NCI-H128 (cell line): Measurements from ENCODE around the gene DOLK.
"Not testable (repeated sequence)": the region's sequence is repeated elsewhere in the genome, so short reads cannot be mapped to it uniquely, and the experiment has no call there.

ENCODE experiments used
- DNase-seq: peaks from one replicate; lab custom pipeline; 2025; ENCODE audit not compliant: unreplicated experiment; lab: John Stamatoyannopoulos, UW

DOLK gene

DNA sequence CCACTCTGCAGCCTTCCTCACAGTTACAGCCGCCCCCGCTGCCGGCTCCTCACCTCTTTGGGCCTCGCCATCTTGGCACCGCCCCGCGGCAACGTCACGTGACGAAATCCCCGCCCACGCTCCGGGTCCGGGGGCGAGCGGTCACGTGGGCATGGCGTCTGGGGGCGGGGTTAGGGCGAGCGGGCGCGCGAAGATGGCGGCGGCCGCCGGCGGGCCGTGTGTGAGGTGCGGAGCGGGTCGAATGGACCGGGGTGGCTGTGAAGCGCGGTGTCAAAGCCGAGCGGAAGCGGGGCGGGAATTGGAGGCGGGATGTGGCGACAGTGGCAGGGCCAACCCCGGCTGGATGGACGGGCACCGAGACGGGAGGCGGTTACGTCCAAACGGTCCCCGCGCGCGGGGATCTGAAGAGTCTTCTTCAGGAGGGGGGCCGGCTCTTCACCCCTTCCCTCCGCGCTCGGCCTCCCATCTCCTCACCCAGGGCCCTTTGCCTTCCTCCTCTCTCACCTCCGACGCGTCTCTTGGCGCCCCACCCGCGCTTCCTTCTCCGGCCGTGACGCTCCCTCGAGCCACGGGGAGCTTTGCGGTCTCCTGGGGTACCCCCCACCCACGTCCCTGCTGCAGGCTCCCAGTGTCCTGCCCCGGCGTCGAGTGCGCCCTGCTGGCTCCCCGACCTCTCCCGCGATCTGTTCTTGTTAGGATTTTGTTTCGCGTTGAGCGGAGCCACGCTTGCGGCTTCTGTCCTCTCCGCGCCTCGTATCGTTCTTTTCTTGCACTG, at the start of gene DOLK, which contains the start of gene NUP188:
Gene DOLK (minus strand): TSS at position 77 of the 775 bp plus-strand sequence. CDS start 300 bp downstream, outside the sequence.
Gene NUP188 (plus strand): TSS at position 173 of the 775 bp plus-strand sequence. CDS start 21 bp downstream, at position 194.
- DNase-seq, result peak; percentile 89

DNA sequence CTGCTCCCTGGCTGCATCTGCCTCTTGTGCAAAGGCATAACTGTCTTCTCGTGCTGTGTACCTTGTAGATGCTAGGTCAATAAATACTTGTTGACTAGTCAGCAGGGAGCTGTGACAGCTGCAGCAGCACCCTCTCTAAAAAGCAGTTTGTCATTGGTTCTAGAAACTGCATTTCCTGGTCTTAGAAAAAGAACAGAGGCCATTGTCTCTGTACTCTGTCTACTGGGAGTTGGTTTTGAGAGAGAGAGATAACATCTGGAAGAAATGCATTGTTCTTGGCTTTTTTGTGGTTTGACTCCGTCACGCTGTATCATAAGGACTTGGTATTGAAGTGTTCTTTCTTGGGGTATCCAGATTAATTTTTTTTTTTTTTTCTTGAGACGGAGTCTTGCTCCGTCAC, 48.4 kb upstream of the DOLK start:
- no peak for DNase-seq

DNA sequence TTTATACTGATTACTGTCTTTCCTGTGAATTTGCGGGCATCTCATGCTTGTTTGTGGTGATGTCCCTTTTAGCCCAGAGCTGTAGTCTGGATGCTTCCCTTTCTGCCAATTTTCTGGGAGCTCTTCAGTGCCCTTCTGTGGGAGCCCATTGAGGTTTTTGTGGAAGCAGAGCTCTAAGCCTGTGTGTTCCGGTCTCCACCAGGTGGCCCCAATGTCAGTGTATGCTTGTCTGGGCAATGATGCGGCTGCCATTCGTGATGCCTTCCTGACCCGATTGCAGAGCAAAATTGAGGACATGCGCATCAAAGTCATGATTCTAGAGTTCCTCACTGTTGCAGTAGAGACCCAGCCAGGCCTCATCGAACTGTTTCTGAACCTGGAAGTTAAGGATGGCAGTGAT, 45.6 kb upstream of the DOLK start:
- DNase-seq, result no peak

DNA sequence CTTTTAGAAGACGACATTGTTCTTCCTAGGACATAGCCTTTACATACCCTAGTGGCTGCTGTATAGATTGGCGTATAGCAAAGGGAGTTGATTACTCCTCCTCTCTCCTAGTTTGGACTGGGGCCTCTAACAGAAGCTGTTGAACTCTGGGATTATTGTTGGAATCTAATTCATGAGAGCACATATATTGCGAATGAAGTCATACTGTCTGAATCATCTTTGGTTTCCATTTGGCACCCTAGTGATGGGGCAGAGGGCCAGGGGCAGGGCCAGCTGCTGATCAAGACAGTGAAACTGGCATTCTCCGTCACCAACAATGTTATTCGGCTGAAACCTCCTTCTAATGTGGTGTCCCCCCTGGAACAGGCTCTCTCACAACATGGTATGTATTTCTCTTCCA, 40.4 kb upstream of the DOLK start:
- no peak for DNase-seq

DNA sequence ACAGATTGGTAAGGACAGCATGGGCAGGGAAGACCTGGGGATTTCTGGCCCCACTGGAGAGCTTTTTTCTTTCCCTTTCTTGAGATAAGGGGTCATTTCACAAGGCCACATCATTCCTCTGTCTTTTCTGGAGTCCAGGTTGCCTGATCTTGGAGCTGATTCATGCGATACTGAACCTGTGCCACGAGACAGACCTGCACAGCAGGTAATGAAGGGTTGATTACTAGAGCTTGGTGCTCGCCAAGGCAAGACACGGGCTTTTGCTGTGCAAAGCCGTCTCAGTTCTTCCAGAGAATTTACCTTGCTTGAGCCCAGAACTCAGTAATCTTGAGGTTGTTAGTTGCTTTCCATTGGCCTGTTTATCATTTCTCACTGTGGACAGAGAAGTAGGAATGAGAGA, 39.3 kb upstream of the DOLK start:
- DNase-seq, result no peak

DNA sequence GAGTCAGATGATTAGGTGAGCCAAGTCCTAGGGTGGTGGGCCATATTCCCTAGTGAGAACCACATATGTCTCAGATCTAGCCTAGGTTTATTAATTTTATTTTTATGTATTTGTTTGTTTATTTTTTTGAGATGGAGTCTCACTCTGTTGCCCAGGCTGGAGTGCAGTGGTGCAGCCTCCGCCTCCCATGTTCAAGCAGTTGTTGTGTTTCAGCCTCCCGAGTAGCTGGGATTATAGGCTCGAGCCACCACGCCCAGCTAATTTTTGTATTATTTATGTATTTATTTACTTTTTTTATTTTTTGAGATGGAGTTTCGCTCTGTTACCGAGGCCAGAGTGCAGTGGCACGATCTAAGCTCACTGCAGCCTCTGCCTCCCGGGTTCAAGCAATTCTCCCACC, 36.1 kb upstream of the DOLK start:
- no peak for DNase-seq

DNA sequence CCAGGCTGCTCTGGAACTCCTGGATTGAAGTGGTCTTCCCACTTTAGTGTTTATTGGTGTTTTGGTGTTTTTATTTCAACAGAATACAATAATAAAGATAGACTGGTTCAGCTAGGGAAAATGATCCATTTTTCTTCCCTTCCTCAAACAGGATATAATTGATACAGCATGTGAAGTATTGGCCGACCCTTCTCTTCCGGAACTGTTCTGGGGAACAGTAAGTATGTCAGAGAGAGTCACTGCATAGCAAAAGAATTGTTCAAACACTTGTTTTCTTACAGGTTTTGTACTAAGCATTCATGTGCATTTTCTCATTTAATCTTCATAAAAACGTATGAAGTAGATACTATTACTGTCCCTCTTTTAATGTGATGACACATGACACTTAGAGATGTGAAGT, 31.7 kb upstream of the DOLK start:
- DNase-seq, result no peak

DNA sequence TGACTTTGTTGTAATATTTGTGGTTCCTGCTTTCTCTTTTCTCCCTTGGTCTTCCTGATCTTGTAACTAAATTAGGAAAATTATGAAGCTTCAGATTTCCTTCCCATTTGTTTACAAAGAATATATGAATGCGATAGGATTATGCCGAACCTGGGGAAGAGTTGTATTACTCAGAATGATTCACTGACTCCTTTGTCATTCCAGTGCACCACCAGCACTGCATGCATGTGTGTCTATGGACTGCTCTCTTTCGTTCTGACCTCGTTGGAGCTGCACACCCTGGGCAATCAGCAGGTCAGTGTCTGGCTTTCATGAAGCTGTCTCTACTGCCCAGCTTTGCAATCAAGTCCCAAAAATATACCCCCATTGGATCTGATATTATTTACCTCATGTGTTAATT, 25.6 kb upstream of the DOLK start:
- no peak for DNase-seq

DNA sequence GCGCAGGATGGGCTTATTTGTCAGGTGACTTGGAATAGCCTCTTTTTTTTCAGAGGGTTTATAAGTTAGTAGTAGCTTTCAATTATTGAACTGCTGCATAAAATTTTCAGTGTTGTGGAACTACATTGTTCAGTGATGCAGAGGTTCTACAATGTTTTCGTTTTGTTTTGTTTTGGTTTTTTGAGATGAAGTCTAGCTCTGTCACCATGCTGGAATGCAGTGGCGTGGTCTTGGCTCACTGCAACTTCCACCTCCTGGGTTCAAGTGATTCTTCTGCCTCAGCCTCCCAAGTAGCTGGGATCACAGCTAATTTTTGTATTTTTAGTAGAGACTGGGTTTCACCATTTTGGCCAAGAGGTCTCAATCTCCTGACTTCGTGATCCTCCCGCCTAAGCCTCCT, 22.1 kb upstream of the DOLK start:
- DNase-seq, result no peak

DNA sequence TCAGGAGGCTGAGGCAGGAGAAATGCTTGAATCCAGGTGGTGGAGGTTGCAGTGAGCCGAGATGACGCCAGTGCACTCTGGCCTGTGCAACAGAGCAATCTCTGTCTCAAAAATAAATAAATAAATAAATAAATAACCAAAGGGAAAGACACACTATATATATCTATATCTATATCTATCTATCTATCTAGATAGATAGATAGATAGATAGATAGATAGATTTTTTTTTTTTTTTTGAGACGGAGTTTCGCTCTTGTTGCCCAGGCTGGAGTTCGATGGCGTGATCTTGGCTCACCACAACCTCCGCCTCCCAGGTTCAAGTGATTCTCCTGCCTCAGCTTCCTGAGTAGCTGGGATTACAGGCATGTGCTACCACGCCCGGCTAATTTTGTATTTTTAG, 14.0 kb upstream of the DOLK start:
- DNase-seq, result not testable (repeated sequence)

DNA sequence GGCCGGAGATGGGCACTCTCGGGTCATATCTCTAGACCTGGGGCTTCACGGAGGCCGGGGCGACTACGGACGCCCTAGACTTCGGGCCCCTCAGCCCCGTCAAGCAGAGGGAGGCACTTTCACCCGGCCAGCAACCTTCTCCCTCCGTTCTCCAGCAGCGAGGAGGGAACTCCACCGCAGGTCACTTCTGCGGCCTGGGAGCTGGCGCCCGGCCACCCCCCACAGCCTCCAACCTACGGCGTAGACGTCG, 201 bp downstream of the DOLK start:
- DNase-seq, result no peak

DNA sequence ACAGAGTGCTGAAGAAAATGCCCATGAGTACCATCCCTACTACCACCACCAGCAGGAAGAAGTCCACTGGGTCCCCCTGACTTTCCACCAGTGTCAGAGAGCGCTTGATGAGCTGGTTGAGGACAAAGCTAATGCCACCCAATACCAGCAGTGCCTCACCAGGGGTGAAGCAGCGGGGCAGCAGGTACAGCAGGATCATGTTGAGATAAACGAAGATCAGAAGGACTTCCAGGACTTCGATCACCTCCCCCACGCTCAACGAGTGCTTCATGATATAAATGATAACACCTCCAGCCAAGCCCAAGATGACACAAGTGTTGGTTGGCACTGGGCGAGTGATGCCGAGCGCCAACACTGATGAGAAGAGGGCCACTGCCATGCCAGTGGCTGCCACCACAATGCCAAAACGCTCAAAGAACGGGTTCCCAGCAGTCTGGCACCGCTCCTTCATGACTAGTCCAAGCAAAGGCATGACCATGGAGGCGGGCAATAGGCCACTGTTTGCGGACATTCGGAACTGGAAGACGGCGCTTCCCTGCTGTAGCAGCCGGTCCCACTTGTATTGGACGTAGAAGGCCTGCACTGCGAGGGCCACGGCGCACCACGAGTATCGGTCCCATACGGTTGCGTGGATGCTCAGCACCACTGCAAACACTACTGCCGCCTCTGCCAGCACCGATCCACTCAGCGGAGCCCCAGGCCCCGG, 679 bp downstream of the DOLK start:
- no peak for DNase-seq

DNA sequence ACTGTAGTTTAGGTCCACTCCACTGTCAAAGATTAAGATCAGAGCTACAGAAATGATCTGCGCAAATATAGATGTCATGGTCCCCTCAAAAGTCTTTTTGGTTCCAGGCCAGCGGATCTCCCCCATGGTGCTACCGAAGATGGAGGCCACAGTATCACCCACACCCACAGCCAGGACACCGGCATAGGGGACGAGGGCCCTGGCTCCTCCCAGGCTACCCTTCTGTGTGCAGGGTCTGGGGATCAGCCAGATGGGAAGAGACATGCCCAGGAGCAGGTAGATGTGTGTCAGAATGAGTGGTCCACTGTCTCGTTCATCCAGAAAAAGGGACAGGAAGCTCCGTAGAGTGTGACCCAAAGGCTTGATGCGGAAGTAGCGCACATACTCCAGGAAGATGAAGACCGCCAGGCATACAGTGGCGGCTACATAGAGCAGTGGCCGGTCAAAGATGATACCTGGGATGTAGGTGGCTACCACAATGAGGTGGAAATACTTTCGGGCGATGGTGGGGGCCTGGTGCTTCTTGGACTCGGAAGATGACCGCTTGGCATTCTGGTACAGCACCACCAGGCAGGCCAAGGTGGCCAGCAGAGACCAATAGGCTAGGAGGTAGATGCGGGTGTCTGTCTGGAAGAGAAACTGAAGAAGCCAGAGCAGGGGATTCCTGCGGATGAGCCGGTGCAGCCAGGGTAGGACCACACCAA, 1.5 kb downstream of the DOLK start:
- DNase-seq, result no peak

DNA sequence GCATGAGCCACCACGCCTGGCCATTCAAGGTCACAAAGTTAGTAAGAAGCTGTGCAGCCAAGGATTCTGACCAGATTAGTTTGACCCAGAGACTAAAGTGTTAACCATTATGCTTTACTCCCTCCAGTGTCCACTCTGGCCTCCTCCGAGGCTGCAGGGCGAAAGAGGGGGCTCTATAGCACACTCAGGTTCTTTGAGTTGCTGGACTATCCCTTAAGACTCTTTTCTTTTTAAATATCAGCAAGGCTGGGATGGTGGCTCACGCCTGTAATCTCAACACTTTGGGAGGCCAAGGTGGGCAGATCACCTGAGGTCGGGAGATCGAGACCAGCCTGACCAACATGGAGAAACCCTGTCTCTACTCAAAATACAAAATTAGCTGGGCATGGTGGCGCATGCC, 2.4 kb downstream of the DOLK start:
- not testable (repeated sequence) for DNase-seq

DNA sequence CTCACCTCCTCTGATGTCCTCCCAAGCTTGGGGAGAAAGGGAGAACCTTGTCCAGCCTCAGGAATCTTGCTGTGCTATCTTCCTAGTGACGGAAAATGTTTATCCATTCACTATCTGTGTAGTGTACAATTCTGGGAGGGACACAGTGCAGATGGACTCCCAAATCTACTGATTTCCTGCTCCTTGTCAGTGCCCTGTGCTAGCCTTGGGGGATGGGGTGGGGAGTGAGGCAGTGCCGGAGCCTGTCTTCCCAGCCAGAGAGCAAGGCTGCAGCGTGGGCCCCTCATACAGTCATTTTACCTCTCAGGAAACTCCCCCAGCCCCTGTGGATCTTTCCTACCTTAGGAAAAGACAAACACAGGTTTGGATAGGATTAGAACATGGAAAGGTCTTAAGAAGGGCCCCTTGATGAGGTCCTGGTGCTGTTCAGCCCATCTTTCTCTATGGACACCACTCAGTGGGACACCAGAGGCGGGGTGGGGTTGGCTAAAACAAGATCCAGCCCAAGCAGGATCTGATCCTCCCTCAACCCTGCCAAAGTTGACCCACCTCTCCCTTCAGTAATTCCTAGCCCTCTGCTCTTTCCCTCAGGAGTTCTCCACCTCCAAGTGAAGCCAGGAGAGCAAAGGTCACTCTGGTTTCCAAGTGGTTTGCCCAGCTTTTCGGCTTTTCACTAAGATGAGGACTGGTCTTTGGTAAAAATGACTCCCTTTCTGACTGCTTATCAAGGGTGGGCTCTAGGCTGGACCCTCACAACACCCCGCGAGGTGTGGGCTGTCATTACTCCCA, 3.4 kb downstream of the DOLK start:
- no peak for DNase-seq

DNA sequence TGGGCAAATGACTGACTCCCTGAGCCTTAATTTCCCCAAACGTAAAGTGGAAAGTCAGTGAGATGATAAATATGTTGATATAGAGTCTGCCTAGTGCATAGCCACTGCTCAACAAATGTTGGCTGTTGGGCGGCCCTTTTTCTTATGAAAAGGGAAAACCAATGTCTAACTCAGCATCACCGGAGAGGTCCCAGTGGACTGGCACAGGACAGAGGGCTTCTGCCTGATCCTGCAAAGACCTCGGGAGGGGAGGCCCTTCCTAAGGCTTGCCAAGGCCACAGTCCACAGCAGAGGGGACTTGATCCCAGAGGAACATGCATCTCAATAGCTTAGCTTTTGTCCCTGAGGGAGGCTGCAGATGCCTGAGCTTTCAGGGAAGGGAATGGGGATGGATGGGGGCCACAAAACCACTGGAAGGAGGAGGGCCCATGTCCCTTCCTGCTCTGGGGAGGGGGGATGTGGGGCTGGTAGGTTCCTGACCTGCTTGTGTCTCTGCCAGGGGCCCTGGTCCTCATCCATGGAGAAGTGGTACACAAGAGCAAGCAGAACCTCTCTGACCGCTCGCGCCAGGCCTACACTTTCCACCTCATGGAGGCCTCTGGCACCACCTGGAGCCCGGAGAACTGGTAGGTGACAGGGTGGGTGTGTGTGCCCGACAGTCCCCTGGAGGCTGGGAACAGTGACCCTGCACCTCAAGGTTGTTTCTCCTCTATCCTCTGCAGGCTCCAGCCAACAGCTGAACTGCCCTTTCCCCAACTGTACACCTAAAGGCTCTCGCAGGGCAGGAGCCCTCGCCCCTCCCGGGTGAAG, 6.3 kb downstream of the DOLK start:
- DNase-seq, result no peak

DNA sequence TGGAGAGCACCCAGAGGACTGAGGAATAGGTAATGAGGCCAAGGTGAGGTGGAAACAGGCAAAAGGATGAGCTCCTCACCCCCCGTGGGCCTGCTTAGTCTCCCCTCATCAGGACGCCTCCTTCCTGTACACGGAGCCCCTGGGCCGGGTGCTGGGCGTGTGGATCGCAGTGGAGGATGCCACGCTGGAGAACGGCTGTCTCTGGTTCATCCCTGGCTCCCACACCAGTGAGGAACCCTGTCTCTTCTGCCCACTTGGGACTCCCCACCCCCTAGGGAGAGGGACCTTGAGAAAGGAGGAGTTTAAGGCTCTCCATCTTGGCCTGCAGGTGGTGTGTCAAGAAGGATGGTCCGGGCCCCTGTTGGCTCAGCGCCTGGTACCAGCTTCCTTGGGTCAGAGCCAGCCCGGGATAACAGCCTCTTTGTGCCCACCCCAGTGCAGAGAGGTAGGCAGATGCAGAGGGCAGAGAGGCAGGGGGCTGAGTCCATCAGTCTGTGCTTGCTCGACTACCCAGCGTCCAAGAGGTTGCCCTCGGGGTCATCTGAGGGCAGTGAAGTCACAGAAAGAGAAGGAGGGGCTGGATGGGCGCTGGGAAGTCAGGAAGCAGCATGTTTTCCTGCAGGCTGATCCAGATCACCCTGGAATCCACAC, 7.0 kb downstream of the DOLK start:
- no peak for DNase-seq

DNA sequence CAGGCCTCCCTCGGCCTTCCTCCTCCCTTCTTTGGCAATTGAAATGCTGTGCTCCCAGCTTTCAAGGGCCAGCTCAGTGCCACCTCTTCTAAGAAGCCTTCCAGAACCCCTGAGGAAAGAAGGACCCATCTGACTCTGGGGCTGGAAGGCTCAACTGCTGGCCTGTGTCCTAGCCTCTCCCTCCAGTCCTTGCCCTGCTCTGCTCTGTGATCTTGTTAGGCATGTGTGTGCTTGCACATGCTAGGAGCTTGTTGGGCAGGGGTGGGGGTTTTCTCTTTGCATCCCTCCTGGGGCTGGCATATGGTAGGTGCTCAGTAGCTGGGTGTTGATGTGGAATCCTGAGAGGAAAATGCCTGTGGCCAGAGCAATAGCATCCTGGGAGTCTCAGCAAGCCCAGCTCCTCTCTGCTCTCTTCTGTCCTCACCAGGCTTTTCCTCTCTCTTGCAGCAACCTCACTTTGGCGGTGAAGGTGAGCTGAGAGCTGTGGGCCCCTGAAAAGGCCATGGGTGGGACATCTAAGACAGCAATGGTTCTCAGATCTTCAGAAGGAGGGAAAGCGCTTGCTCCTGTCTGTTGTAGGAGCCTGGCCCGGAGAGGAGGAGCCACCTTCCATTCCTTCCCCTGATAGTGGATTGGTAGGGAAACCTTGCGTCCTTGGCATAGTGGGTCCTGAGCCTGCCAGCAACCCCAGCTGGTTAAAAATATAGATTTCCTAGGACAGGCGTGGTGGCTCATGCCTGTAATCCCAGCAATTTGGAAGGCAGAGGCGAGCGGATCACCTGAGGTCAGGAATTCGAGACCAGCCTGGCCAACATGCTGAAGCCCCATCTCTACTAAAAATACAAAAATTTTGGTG, 9.9 kb downstream of the DOLK start:
- DNase-seq, result no peak
